K562 (cell line): ENCODE results near the gene ILF3. TPM values are rescaled to one million over a fixed set of nuclear protein-coding genes. Genes with fewer than 3 reads are reported as not detected.

Experiments used
- ATAC-seq: fragments of 200-7000 bp; cut with Tn5 transposase; 3 replicates; pipeline ENCODE4 v1.9.1; 2020; ENCODE audit warnings: moderate library complexity
- BruUV-seq: library from RNA; stranded (reverse); fragments of 400-500 nt; replicated peaks from 2 replicates; lab custom pipeline; 2021; lab: Mats Ljungman, UMichigan
- CTCF ChIA-PET: fragments of 300-600 bp; formaldehyde crosslinking; extraction: SDS; loops from one replicate; lab custom pipeline; 2021; ENCODE audit warnings: low intra/inter-chr PET ratio; lab: Yijun Ruan, JAX
- POLR2A ChIA-PET: fragments of 300-600, 350-650 bp; sonication (Branson Sonifier 250); formaldehyde crosslinking; extraction: SDS; loops from one replicate; lab custom pipeline; 2021; ENCODE audit warnings: antibody characterized with exemption, inconsistent platforms; lab: Yijun Ruan, JAX
- DNase-seq, 4 experiments: peaks; one replicate each; pipeline versions ENCODE4 v3.0.0 to v3.0.0-alpha.2; 2011 to 2018; ENCODE audit warnings: low spot score in 3 of 4, mixed read lengths in 3 of 4; ENCODE audit errors: extremely low read depth in 1 of 4
- FAIRE-seq: peaks from 2 replicates; lab custom pipeline; 2011; peaks lifted over from hg19 to GRCh38; lab: Jason Lieb, UNC
- H2AFZ ChIP-seq: 2 replicates; pipeline ENCODE4 v1.6.0; 2011; ENCODE audit warnings: low read depth, low read length, control low read depth, inconsistent platforms
- H3K27ac ChIP-seq: fragments of 200-600 bp; 3 replicates; pipeline ENCODE4 v1.8.0; 2011; ENCODE audit warnings: low read depth, mild to moderate bottlenecking, control low read depth, inconsistent platforms, low read length, moderate library complexity, mixed read lengths; ENCODE audit errors: extremely low read depth
- H3K27me3 ChIP-seq, 2 experiments: fragments of 300-600 bp in 1 of 2; 2 replicates in 1 of 2; 3 replicates in 1 of 2; pipeline versions ENCODE4 v1.6.0 to v1.8.0; 2011; ENCODE audit warnings: inconsistent platforms in 2 of 2, low read length in 2 of 2, mild to moderate bottlenecking in 1 of 2, mixed read lengths in 1 of 2, moderate library complexity in 1 of 2; ENCODE audit not compliant: control insufficient read depth in 2 of 2, insufficient read depth in 2 of 2
- H3K36me3 ChIP-seq: fragments of 300-600 bp; 3 replicates; pipeline ENCODE4 v1.8.0; 2011; ENCODE audit warnings: mild to moderate bottlenecking, low read length, inconsistent platforms; ENCODE audit not compliant: control insufficient read depth, insufficient read depth
- H3K4me1 ChIP-seq, 2 experiments: fragments of 200-600 bp in 1 of 2; replicated peaks in 1 of 2; 2 replicates in 1 of 2; 3 replicates in 1 of 2; pipeline versions ENCODE4 v1.5.1 to v1.8.0; 2011; ENCODE audit warnings: inconsistent platforms in 2 of 2, low read length in 2 of 2, mild to moderate bottlenecking in 1 of 2, mixed read lengths in 1 of 2, moderate library complexity in 1 of 2; ENCODE audit not compliant: control insufficient read depth in 2 of 2, insufficient read depth in 2 of 2
- H3K4me2 ChIP-seq: 2 replicates; pipeline ENCODE4 v1.6.1; 2011; ENCODE audit warnings: low read length, control low read depth, inconsistent platforms, mixed read lengths; ENCODE audit not compliant: insufficient read depth
- H3K4me3 ChIP-seq: fragments of 200-600 bp; sonication (generic), shearing (Covaris generic); 2 replicates; pipeline ENCODE4 v1.5.1; 2016; ENCODE audit warnings: control low read depth, inconsistent platforms
- H3K79me2 ChIP-seq: fragments of 200-600 bp; 3 replicates; pipeline ENCODE4 v1.8.0; 2011; ENCODE audit warnings: low read length, inconsistent platforms; ENCODE audit not compliant: control insufficient read depth, insufficient read depth
- H3K9ac ChIP-seq, 2 experiments: 2 replicates each; pipeline versions ENCODE4 v1.6.0 to v1.6.1; 2011; ENCODE audit warnings: low read depth in 2 of 2, low read length in 2 of 2, control low read depth in 1 of 2, inconsistent platforms in 1 of 2, mild to moderate bottlenecking in 1 of 2, mixed read lengths in 1 of 2; ENCODE audit not compliant: insufficient read depth in 1 of 2
- H3K9me1 ChIP-seq: one replicate; pipeline ENCODE4 v1.6.0; 2011; ENCODE audit warnings: inconsistent platforms, mild to moderate bottlenecking, low read length, moderate library complexity; ENCODE audit not compliant: control insufficient read depth, insufficient read depth
- H3K9me3 ChIP-seq: replicated peaks from 2 replicates; pipeline ENCODE4 v1.5.1; 2011; ENCODE audit warnings: low read depth, low read length, inconsistent platforms; ENCODE audit not compliant: control insufficient read depth, insufficient read depth
- H4K20me1 ChIP-seq: replicated peaks from 2 replicates; pipeline ENCODE4 v1.6.1; 2011; ENCODE audit warnings: low read length, inconsistent platforms, mixed read lengths; ENCODE audit not compliant: control insufficient read depth, insufficient read depth
- POLR2AphosphoS5 ChIP-seq: IDR thresholded peaks from 2 replicates; pipeline ENCODE4 v1.6.1; 2011; ENCODE audit warnings: mild to moderate bottlenecking, low read depth, low read length, moderate library complexity; ENCODE audit not compliant: control insufficient read depth, insufficient read depth
- POLR2G ChIP-seq: fragments of 200-400 bp; formaldehyde crosslinking; IDR thresholded peaks from 2 replicates; pipeline ENCODE4 v1.6.1; 2017; ENCODE audit warnings: low read depth, mild to moderate bottlenecking, antibody characterized with exemption, low read length, moderate library complexity
- WGBS: fragments of 100-300 bp; shearing (Covaris generic); methylation state at CpG from one replicate; pipeline ENCODE4 v1.1.6; 2016; ENCODE audit warnings: low coverage, mixed read lengths; ENCODE audit not compliant: insufficient coverage; ENCODE audit errors: missing lambda C conversion rate; 5-methylcytosine and 5-hydroxymethylcytosine counted together
- in situ Hi-C: fragments of 300-500 bp; cut with MboI; formaldehyde crosslinking; loops from 4 replicates; pipeline ENCODE4 v1.15.0; 2018; ENCODE audit warnings: inconsistent platforms, mixed read lengths
- intact Hi-C: fragments of 100-400 bp; cut with micrococcal nuclease; formaldehyde crosslinking; loops from 2 replicates; pipeline ENCODE4 v1.14.2; 2022
- polyA plus RNA-seq, 8 experiments: library from polyadenylated mRNA; depleted of rRNA in 4 of 8; stranded (reverse) in 5 of 8; unstranded in 3 of 8; fragments of >200 nt; fragmentation: Nextera tagmentation in 2 of 8; fragmentation: Illumina TruSeq in 1 of 8; extraction: Ambion mirVana in 2 of 8; extraction: Trizol in 1 of 8; gene quantifications; 2 replicates each; pipeline versions ENCODE4 v1.2.1 to v1.2.3, GENCODE V29; 2011 to 2014; ENCODE audit warnings: inconsistent platforms in 1 of 8, missing spikeins in 1 of 8
- total RNA-seq, 7 experiments: library from RNA; depleted of rRNA in 6 of 7; stranded (reverse); fragments of >200 nt in 6 of 7; fragmentation: Illumina TruSeq in 2 of 7; extraction: Trizol in 2 of 7; gene quantifications; 2 replicates each; pipeline versions ENCODE4 v1.2.1 to v1.2.3, GENCODE V29; 2011 to 2021; ENCODE audit warnings: low replicate concordance in 1 of 7
- TF ChIP-seq, protein P1 (sequence below): fragments of 450-650 bp; IDR thresholded peaks from 2 replicates; pipeline ENCODE4 v1.6.1; 2016; ENCODE audit warnings: missing biosample characterization, missing genetic modification characterization
- TF ChIP-seq, protein P2 (sequence below): fragments of 450-650 bp; IDR thresholded peaks from 2 replicates; pipeline ENCODE4 v1.6.1; 2016; ENCODE audit warnings: low read depth, mild to moderate bottlenecking, moderate library complexity

The ILF3 gene
- total and polyA plus RNA-seq, 9 of the 15 experiments (the other 6 are each of a cell fraction or from before 2014, with no cell fraction given), result 26.0 to 453 (median 175) TPM

DNA sequence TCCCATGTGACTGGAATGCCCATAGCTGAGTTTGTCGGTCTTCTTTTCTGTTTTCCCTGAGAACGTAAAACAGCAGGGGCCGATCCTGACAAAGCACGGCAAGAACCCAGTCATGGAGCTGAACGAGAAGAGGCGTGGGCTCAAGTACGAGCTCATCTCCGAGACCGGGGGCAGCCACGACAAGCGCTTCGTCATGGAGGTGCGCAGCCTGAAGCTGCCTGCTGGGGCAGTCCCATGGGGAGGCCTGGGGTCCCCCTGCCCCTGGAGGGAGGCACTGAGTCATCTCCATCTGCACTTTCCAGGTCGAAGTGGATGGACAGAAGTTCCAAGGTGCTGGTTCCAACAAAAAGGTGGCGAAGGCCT is 28.9 kb downstream of the ILF3 start (continued):
- TF ChIP-seq, protein P1, sequence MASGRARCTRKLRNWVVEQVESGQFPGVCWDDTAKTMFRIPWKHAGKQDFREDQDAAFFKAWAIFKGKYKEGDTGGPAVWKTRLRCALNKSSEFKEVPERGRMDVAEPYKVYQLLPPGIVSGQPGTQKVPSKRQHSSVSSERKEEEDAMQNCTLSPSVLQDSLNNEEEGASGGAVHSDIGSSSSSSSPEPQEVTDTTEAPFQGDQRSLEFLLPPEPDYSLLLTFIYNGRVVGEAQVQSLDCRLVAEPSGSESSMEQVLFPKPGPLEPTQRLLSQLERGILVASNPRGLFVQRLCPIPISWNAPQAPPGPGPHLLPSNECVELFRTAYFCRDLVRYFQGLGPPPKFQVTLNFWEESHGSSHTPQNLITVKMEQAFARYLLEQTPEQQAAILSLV, result no peak

DNA sequence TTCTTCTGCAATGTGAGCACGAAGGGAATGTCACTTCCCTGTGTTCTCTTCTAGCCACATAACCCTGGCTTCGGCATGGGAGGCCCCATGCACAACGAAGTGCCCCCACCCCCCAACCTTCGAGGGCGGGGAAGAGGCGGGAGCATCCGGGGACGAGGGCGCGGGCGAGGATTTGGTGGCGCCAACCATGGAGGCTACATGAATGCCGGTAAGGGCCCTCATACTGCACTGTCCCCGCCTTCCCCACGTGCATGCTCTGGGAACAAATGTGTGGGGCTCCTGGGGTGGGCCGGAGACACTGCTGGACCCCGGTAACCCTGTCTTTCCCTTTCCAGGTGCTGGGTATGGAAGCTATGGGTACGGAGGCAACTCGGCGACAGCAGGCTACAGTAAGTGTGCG is 29.4 kb downstream of the ILF3 start:
- POLR2A ChIA-PET, result interaction anchor here (0.6 to 2.9 kb wide), 3 partner anchors 9 to 27 kb away, joined by 3 to 13 read pairs (median 10); no protein-coding TSS in a partner anchor
- Histone ChIP-seq H3K9ac (no peak overlapping the region; a peak in 1 of 4 replicates), H3K4me2 (no peak overlapping the region), H3K27ac (no peak overlapping the region), H3K9me1 (no peaks in the 10 kb centered on the region), H3K36me3 (peaks cover 99% of the 10 kb centered on the region)
- intact Hi-C loops, result no loop called here
- TF ChIP-seq, protein P2, sequence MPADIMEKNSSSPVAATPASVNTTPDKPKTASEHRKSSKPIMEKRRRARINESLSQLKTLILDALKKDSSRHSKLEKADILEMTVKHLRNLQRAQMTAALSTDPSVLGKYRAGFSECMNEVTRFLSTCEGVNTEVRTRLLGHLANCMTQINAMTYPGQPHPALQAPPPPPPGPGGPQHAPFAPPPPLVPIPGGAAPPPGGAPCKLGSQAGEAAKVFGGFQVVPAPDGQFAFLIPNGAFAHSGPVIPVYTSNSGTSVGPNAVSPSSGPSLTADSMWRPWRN, result no peak
- TF ChIP-seq POLR2AphosphoS5, result 0 out of 2 replicates have a peak, but pooled peaks have one; percentile 25
- peak; percentile 65; the same call in 1 of the 2 replicates for TF ChIP-seq POLR2G
- TF ChIP-seq, all 486 proteins: peak for 2
- Histone ChIP-seq H3K4me3 (no peak overlapping the region), H3K9me3 (no peaks in the 10 kb centered on the region), H3K79me2 (peaks cover 14% of the 10 kb centered on the region), H4K20me1 (peaks cover 9% of the 10 kb centered on the region; the same call in 1 of the 2 replicates), H3K4me1 (peaks cover 0 to 11% of the 10 kb centered on the region in 2 experiments; a peak in 1 of 5 replicates), H3K27me3 (no peaks in the 10 kb centered on the region), H2AFZ (no peak overlapping the region)
- DNase-seq (no peak), FAIRE-seq (no peak), ATAC-seq (no peak)
- CTCF ChIA-PET, result no interaction called here
- in situ Hi-C loops, result no loop called here
- 92% methylated on average over 19 of the region's 21 CpGs for WGBS
- BruUV-seq, result no TSS peak
